ENCODE data around the gene OLFML1.

DNA sequence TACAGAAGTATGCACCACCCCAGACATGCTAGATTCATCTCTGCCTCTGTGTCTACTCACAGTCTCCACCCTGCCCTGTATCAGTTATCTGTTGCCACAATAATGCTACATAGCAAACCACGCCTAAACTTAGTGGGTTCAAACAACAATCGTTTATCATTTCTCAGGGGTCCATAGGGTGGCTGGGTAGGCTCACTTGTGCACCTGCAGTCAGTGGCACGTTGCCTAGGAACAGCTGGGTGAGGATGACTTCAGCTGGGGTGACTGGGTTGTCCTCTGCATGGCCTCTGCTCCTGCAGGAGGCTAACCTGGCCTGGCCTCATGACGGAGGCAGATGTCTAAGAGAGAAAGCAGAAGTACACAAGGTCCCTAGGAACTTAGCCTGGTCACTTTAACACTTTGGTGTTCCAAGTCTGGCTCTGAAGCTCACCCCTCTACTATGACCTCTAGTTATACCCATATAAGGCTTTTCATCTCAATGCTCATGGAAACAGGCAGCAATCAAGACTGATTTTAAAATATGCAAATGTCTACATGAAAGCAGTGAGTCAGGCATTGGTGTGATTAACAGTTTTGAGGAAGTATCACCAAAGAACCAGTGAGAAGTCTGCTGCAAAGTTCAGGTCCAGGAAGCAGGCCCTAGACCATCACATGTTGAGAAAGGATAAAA lies 10.7 kb downstream of the OLFML1 start:
- TF ChIP-seq, protein P1, sequence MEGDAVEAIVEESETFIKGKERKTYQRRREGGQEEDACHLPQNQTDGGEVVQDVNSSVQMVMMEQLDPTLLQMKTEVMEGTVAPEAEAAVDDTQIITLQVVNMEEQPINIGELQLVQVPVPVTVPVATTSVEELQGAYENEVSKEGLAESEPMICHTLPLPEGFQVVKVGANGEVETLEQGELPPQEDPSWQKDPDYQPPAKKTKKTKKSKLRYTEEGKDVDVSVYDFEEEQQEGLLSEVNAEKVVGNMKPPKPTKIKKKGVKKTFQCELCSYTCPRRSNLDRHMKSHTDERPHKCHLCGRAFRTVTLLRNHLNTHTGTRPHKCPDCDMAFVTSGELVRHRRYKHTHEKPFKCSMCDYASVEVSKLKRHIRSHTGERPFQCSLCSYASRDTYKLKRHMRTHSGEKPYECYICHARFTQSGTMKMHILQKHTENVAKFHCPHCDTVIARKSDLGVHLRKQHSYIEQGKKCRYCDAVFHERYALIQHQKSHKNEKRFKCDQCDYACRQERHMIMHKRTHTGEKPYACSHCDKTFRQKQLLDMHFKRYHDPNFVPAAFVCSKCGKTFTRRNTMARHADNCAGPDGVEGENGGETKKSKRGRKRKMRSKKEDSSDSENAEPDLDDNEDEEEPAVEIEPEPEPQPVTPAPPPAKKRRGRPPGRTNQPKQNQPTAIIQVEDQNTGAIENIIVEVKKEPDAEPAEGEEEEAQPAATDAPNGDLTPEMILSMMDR (conservative IDR thresholded peaks at IDR 0.05; ENCODE audit: low read depth, low read length), result no peak
- TF ChIP-seq EZH2phosphoT487 (IDR thresholded peaks at IDR 0.05; ENCODE audit: borderline replicate concordance, low read length) (no peak), EZH2 (IDR thresholded peaks at IDR 0.05; ENCODE audit: low read length, unreplicated experiment) (no peak)
